ENCODE data around the gene GUCA2A. TPM values are rescaled to one million over a fixed set of nuclear protein-coding genes. Genes with fewer than 3 reads are reported as not detected.
"Not testable (repeated sequence)": the region's sequence is repeated elsewhere in the genome, so short reads cannot be mapped to it uniquely, and the experiment has no call there.

GUCA2A gene, protein sequence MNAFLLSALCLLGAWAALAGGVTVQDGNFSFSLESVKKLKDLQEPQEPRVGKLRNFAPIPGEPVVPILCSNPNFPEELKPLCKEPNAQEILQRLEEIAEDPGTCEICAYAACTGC
- polyA plus RNA-seq (2014; cell fraction: cytosol; rRNA removed), result not detected in 2 replicates
- not detected in 2 replicates for polyA plus RNA-seq (2014; cell fraction: nucleus; rRNA removed)

DNA sequence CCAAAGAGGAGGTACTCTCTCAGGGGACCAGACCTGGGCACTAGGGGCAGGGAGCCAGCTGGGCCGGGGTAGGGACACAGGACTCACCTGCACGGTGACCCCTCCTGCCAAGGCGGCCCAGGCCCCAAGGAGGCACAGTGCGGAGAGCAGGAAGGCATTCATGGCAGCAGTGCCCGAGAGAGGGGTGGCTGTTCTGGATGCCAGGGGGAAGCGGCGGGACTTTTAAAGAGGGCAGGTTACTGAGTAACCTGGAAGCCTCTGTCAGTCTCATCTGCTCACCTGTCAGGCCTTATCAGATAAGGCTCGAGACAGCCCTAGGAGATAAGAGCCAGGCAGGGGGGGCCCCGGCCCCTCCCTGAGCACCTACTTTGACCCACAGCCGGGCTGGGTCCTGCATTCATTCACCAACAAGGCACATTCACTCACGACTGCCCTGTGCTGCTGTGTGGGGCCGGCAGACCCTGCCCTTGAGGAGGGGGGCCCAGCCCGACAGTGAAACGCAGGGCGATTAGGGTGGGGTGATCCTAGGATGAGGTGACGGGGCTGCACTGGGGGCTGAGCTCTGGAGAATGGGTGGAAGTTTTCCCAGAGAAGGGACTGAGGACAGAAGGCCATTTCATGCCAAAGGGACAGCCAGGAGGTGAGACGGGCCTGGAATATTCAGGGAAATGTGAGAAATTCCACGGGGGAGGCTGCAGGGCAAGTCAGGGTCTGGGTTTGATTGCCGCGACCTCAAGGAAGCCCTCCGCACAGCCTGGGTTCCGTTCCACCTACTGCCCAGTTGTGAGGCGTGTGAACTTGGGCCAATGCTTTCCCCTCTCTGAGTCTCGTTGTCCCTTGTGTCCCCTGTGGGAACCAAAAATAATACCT lies at the start of gene GUCA2A:
Gene GUCA2A (minus strand): TSS at position 195 of the 870 bp plus-strand sequence. CDS start 33 bp downstream, at position 162.
- no peak for DNase-seq (ENCODE audit: low spot score)

DNA sequence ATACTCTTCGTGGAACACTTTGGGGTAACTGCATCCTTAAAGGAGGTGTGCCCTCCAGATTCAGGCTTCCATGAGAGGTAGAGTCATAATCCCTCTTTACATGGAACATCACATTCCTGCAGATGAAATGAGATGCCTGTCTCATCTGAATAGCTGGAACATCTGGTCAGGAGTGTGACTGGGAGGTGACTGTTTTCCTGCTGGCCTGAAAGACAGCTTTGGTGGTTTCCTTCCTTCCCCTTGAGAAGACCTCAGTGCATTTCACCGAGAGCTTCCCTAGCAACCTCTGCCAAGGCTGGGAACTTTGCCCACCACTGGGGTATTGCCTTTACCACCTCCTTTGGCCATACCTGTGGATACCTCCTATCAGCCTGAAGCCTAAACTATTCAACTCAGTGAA lies 46.7 kb upstream of the GUCA2A start:
- DNase-seq (ENCODE audit: low spot score), result no peak

DNA sequence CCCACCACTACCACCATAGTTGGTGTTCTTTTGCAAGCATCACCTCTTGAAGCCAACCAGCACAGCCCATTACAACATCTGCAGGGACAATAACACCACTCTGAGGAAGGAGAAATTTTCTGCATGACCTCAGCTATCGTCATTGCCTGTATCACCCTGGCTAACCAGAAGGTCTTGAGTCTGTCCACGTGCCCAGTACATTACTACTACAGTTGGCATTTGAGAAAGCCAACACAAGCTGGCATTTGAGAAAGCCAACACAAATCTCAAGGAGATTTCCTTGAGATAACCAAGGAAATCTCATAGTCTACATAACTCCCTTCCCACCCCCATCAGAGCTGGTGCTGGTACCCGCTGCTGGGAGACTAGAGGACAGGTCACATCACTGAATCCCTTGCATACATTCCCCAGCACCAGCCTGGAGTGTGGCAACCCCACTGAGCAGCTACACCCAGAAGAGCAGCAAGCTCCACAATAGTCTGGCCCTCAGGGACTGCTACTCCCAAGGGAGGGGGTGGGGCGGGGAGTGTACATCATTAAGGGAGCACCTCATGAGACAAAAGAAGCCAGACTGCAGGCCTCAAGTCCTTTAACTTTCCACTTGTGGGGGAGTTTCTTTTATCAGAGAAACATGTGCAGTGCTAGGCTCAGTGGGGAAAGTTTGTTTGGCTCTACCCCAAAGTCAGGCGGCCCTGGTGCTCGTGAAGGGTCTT lies 46.0 kb upstream of the GUCA2A start:
- DNase-seq (ENCODE audit: low spot score), result no peak

DNA sequence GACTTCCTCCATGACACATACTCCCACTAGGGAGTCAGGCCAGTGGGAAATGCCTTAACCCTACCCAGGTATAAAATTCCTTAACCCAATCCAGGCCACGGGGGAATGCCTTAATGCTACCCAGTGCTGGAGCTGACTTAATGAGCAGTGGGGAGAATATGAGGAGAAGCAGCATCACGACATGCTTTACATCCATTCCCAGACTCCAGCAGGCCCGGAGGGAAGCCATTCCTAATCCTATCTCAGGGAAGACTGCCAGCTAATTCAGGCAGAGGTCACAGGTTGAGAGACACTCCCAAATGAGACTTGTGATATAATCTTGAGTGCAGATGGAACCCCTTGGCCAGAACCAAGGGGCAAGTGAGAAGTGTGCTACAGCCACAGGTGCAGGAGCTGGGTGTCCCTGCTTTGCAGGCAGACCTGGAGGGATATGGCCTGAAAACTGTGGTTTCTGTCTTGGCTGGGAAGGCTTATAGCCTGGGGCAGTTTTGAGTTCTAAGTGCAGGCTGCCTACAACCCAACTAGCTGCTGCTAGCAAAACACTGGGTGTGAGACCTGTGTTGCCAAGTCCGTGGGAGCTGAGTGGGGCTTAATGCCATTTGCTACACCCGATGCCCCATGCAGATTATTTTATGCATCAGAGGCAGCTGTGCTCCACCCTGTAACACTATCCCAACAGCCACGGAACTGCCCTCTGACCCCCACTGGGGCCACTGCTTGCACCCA lies 45.1 kb upstream of the GUCA2A start:
- peak; percentile 18 for DNase-seq (ENCODE audit: low spot score)

DNA sequence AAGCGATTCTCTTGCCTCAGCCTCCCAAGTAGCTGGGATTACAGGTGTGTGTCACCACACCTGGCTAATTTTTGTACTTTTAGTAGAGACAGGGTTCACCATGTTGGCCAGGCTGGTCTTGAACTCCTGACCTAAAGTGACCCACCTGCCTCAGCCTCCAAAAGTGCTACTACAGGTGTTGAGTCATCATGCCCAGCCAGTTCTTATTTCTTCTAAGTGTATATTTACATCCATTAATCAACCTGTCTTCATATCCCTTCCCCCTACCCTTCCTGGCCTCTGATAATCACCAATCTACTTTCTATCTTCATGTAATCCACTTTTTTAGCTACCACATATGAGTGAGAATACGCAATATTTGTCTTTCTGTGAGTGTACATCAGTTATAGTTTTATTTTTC lies 42.4 kb upstream of the GUCA2A start:
- not testable (repeated sequence) for DNase-seq (ENCODE audit: low spot score)

DNA sequence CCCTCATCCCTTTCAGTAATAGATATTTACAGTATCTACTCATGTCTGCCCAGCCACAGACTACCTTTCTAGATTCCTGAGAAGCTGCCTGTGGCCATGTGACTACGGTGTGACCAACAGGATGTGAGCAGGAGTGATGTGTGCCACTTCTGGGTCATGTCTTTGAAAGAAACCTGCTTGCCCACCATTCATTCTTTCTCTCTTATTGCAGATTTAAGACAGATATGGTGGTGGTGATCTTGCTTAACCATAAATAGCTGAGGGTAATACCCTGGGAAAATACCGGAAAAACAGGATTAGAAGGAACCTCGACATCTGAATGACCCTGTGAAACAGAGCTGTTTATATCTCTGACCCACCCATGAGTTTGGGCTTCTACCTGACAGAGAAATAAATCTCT lies 41.6 kb upstream of the GUCA2A start:
- DNase-seq (ENCODE audit: low spot score), result no peak

DNA sequence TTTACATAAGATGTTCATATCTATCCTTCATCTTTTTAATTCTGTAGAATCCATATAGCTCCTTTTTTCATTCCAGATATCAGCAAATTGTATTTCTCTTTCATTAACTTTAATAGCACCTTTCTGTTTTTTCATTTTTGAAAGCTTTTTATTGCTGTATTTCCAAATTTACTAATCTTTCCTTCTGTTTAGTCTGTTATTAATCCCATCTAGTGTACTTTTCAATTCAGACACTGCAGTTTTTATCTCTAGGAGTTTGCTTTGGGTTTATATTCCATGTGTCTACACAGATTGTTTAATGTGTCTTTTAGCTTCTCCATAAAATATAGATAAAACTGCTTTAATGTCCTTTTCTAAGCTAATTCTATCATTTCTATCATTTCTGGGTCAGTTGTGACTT lies 37.4 kb upstream of the GUCA2A start:
- no peak for DNase-seq (ENCODE audit: low spot score)

DNA sequence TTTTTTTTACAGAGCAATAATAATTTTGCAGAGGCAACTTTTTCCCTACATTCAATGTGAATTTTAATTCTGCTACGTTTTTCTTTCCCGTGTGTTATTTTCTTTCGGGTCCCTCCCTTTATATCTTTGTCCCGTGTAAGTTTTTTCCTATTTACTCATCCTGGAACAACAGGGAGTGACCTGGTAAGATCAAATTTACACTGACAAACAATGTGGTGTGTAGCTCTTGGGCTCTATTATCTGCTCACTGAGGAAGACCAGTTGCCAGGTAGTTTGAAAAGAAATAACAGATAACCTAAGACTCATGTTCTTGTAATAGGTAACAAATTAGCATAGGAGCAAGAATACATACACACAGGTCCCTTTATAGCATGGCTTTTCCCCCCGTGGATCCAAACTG lies 33.7 kb upstream of the GUCA2A start:
- no peak for DNase-seq (ENCODE audit: low spot score)

DNA sequence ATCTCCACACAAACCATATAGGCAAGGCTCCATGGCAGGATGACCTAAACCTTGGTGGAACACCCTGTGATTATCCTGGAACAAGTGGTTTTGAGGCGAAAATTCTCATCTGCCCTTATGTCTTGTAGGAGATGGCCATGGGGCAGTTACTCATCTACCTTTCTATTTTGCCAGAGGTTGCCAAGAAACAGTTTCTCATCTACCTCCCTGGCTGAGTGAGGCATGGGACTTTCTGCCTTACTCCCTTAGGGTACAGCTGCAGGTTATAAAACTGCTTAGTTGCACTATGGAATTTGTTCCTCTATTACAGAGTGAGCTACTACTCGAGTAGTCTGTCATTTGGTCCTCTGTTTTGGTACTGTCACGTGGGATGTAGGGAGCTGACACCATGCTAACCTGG lies 31.3 kb upstream of the GUCA2A start:
- no peak for DNase-seq (ENCODE audit: low spot score)

DNA sequence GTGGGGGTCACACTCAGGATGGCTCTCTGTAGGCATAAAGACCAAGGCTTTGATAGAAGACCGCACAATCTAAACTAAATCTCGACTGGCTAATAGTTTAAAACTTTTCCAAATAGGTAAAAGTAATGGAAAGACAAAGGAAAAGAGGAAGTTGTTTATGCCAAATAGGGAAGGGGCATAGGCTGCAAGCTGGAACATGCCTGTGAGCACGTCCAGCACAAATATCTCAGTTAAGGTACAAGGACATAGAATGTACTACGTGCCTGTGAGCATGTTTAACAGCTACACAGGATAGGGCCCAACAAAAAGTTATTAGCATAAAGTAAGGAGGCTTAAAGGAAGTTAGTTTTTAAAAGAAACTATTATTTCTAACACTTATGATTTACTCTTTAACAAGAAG lies 27.6 kb upstream of the GUCA2A start:
- DNase-seq (ENCODE audit: low spot score), result no peak

DNA sequence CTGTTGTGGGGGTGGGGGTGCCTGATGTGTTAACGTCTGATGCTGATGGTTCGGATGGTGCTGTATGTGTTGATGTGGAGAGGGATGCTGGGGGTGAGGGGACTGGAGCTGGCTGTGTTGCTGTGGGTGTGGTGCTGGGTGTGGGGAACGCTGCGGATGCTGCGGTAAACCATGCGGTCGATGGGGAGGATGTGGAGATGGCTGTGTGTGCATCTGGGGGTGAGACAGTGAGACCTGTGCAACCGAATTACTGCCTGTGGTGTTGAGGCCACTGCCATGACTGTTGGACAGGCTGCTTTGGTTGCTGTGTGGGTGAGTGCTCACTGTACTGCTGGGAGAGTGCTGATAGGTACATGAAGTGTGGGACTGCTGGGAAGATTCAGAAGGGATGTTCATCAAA lies 26.8 kb upstream of the GUCA2A start:
- no peak for DNase-seq (ENCODE audit: low spot score)

DNA sequence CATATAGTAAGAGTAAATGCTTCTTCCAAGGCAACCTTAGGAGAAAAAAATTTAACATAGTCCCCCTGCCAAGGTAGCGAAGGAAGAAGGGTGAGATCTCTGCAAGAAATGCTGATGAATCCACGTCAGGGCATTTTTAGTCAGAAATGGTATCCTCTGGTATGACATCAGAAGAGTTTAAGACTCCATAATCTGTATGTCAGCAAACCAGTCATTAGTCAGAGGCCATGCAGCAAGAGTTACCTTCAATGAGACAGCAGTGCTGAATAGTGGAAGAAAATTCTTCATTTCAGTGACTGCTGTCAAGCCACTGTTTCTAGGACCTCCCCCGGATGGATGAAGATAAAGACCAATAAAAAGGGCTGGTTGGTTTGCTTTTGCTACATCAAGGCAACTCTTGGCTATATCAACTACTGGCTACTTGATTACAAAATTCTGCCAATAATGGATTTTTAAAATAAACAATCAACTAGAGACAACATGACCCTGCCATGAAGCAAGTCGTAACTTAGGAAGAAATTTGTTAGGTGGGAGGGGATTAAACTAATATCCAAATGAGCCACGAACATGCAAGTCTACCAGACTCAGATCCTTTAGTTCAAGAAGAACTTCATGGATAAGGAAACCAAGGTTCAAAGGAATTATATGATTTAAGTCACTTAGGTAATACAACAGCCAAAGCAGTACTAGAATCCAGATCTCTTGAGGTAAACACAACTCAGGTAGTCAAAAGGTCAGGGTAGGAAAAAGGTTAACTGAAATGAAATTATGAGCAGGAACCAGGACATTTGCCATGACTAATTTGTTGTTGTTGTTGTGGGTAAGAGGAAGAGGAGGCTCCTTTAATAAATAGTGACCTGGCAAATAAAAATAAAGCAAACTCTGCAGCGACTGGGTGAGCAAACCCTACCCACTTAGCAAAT lies 25.6 kb upstream of the GUCA2A start:
- no peak for DNase-seq (ENCODE audit: low spot score)

DNA sequence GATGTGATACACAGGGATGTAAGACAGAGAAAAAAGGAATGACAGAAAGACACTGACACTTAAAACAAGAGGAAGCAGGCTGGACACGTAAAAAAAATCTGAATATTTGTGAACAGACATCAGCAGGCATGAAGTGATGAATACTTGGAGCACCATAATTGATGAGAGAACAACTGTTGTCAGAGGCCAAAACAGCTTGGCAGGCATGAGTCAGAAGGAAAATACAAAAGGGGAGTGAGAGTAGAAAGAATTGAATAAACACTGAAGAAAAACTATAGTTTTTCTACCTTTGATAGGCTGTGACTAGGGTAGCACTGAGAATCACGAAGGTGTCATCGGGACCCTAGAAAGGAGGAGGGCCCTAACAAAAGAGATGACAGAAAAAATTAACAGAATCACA lies 21.6 kb upstream of the GUCA2A start:
- no peak for DNase-seq (ENCODE audit: low spot score)

DNA sequence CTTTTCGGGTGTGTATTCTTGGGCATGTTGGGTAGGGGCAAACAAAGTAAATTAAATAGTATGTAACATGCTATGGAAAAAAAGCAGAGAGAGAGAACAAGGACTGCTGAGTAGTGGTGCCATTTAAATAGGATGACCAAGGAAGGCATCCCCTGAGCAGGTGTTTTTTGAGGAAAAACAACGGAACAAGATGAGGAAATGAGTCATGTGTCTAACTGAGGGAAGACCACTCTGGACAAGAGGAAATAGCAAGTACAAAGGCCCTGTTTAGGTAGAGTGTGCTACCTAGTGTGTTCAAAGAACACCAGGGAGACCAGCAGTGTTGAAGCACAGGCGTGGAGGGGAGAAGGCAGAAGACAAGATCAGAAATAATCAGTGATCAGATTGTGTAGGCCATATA lies 20.1 kb upstream of the GUCA2A start:
- DNase-seq (ENCODE audit: low spot score), result no peak

DNA sequence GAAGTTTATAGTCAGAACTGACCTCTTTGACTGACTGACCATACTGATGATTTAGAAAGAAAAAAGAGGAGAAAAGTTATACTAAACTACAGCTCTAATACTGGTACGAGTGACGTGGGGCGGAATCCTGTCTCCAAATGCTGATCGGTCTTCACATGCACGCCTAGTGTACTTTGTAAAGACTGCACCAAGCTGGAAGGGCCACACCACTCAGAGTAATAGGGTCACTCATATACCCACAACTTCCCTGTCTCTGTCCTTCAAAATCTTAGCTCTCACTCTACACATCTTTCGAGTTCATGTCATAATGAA lies 19.4 kb upstream of the GUCA2A start:
- no peak for DNase-seq (ENCODE audit: low spot score)

DNA sequence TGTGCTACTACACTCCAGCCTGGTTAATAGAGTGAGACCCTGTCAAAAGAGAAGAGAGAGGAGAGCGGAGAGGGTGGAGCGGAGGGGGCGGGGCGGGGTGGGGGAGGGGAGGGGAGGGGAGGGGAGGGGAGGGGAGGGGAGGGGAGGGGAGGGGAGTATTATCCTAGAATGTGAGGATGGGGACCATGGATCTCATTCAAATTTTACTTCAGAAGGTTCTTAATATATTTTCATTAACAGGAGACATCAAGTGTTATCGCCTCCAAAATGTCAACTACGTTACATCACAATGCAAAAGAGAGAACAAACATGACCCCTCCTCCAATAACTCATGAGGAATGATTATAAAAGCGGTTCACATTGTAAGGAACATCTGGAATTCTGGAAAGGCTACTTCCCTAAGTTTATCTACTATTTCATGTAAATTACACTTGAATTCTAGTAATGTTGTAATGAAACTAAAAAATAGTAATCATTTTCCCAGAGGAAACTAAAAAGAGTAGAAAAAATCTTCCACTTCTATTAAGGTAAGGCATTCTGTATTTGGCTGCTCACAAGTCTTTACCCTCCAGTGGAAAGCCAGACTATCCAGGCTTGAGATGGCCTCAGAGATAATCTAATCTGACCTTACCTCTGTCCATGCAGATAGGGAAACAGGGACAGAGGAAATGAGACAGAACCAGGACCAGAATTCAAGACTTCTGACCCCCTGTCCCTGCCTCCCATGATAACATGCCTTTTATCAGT lies 18.8 kb upstream of the GUCA2A start:
- no peak for DNase-seq (ENCODE audit: low spot score)

DNA sequence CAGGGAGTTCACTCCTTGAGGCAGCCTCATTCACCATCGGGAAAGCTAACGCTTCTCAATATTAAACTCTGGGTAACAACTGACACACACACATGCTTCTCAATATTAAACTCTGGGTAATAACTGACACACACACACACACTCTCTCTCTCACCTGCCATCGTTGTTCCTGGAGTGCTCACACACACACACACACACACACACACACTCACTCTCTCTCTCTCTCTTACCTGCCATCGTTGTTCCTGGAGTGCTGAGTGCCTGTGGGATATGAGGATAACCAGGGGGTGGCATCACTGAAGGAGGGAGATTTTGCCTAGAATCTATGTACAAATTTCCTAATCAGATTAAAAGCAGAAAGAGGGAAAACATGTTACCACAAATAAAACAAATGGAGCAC lies 17.1 kb upstream of the GUCA2A start:
- no peak for DNase-seq (ENCODE audit: low spot score)

DNA sequence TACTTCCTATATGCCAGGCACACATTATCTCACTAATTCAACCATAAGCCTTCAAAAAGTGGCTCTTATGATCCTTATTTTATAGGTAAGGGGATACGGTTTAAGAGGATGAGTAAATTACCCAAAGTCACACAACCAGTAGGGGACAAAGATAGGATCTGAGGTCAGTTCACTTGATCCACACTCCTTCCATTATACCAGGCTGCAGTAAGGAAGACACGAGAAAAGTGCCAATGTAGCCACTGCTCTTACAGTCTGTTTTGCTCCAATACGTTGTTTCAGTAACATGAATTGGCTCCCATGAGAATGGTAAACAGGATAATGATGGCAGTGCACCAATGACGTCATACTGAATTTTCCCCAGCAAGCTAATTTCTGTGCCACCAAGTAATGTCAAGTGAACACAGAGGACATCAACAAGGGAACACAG lies 15.4 kb upstream of the GUCA2A start:
- no peak for DNase-seq (ENCODE audit: low spot score)

DNA sequence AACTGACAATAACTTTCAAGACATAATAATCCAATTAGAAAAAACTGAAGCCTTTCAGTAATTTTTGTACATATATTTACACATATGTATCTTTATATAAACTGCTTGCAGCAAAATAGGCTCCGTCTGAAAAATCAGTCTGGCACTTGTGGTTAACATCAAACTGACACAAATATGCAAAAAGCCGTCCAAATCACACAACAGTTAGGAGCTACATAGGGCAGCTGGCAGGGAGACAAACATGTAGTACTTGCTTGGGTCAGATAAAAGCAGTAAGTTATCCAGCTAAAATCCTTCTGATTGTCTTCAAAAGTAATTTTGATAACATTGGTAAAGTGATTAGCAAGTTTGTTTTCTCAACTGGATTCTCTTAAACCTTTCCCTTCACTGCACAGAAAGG lies 14.7 kb upstream of the GUCA2A start:
- DNase-seq (ENCODE audit: low spot score), result no peak

DNA sequence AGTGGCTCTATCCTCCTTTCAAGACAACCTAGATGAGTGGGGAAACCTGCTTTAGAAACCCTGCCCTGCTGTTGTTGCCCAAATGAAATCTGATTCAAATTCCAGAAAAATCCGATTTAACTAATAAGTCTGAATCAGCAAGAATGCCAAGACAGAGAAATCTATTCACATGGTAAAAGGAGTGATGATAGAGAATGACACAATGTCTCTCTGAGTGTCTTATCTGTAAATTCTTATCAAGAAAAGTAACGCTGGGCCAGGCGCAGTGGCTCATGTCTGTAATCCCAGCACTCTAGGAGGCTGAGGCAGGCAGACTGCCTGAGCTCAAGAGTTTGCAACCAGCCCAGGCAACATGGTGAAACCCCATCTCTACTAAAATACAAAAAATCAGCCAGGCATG lies 13.7 kb upstream of the GUCA2A start:
- DNase-seq (ENCODE audit: low spot score), result no peak
